ENCODE measurements around the gene PRSS1.
"Not testable (repeated sequence)": the region's sequence is repeated elsewhere in the genome, so short reads cannot be mapped to it uniquely, and the experiment has no call there.

PRSS1 gene
- total RNA-seq: 0 to 0.05 reads per million in 2 donors

DNA sequence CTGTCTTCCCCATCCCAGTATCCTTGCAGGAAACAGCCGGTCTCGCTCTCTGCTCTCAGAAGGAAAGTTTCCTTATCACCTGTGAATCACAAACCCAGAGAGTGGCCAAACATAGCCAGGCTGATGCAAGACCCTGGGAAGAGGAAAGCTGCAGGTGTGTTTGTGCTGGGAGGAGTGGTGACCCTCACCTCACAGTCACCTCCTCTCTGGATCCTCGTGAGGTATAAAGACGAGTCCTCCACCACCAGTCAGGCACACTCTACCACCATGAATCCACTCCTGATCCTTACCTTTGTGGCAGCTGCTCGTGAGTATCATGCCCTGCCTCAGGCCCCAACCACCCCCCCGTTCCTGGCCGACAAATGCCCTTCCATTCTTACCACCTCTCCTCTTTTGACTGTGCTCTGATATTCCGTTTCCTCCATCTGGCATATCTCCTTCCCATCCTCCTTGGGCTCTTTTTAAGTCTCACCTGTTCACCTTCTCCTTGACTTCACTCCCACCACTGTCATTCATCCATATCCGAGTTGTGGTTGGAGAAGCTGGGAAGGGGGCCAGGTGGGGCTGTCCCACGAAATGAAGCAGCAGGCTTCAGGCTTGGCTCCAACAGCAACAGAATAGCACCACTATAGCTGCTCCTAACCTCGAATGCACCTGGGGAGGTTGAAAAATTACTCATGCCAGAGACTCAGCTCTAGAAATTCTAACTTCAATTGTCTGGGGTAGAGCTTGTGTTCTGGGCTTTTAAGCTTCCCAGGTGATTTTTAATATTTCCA, at the start of gene PRSS1:
PRSS1 (plus strand) TSS at position 255 of the 776 bp plus-strand sequence; CDS start at position 268, 13 bp downstream.
- DNase-seq: no peak

GRCh38 chr7:142700935-142701334, 48.3 kb upstream of the PRSS1 start:
- DNase-seq: not testable (repeated sequence)

- no peak for DNase-seq
These were observed 45.5 kb upstream of the PRSS1 start for GRCh38 chr7:142703655-142704305.

GRCh38 chr7:142708726-142709125, 40.5 kb upstream of the PRSS1 start:
- not testable (repeated sequence) for DNase-seq

- DNase-seq: no peak
These were observed 39.4 kb upstream of the PRSS1 start for GRCh38 chr7:142709921-142710320.

DNA sequence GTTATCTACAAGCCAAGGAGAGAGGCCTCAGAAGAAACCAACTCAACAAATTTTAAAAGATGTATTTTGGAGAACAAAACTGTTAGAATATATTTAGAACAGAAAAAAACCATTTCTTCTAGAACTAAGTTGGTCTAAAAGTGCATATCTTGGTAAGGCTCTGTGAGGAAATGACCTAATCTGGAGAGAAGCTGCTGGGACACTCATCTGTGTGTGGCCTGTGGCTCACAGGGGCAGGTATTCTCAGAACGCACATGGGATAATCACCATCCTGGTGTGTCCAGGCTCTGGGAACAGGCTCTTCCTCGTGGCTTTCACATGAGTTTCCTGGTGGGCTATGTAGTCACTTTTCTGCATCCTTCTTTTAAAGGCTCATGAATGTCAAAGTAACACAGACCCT, 38.1 kb upstream of the PRSS1 start:
- DNase-seq: no peak

GRCh38 chr7:142711746-142712616, 37.3 kb upstream of the PRSS1 start:
- no peak for DNase-seq

DNA sequence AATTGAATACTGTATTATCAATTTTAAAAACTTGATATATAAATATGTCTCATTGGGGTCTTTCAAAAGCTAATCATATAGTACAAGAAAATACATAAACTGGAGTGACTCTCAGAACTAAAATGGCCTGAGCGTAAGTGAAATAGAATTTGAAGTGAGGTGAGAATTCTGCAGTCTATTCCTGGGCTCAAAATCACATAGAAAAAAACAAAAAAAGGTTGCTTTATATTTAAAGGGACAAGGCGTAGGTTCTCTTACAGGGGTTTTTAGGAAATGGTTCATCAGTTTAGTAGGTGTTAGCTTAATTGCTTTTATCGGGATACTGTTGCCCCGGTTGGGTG, 36.7 kb upstream of the PRSS1 start:
- no peak for DNase-seq

- DNase-seq: no peak
These were observed 34.9 kb upstream of the PRSS1 start for GRCh38 chr7:142714375-142714774.

GRCh38 chr7:142716596-142716995, 32.7 kb upstream of the PRSS1 start:
- DNase-seq: no peak

GRCh38 chr7:142717453-142717852, 31.8 kb upstream of the PRSS1 start:
- no peak for DNase-seq

DNA sequence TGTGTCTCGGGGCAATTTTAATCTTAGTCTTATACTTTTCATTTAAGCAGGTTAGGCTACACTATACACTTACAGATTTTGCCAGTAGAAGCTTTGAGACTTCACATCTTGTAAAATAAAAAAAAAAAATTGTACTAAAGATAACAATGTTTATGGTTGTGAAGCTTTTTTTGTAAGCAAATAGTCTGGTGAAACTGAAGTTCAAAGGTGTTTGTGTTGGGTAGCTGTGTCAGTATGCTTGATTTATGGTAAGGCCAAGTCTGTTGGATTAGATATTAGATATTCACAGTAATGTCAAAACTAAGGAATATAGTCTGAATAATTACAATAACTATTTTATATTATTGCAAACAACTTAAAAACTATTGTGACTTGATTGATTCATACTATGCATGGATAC, 31.0 kb upstream of the PRSS1 start:
- no peak for DNase-seq

- DNase-seq: no peak
These were observed 29.0 kb upstream of the PRSS1 start for GRCh38 chr7:142720172-142720773.

DNA sequence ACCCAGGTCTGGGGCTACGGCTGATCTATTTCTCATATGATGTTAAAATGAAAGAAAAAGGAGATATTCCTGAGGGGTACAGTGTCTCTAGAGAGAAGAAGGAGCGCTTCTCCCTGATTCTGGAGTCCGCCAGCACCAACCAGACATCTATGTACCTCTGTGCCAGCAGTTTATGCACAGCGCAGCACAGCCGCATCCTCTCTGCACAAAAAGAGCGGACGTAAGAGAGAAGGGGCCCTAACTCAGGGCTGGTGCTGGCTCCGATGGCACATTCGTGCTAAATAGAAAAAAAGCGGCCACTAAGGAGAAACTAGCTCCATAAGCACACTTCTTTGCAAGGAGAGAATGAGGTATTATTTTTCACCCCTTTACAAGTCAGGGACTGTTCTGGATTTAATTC, 28.3 kb upstream of the PRSS1 start:
- no peak for DNase-seq

DNA sequence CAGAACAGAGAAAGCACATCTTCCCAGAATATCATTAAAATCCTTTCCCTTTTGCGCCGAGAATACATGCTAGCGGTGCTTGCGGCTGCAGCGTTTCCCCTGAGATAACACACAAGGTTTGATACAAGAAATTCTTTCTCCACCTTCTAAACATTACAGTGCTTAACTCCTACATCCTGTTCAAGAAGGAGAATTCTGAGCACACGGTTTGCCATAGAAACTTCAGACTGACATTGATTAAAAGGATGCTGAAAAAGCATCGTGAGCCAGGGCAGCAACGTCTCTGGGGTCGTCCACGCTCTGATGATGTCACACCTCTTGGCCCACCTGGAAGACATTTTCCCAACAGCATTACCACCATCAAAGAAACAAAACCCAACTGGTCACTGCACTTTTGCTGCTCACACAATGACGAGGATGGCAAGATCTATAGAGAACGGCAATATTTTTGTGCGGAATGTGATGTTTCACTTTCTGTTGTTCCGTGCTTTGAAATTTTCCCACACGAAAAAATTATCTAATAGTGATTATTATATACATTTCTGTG, 27.0 kb upstream of the PRSS1 start:
- DNase-seq: no peak

GRCh38 chr7:142733271-142733670, 16.0 kb upstream of the PRSS1 start:
- DNase-seq: no peak

GRCh38 chr7:142739923-142740492, 9.3 kb upstream of the PRSS1 start:
- no peak for DNase-seq

GRCh38 chr7:142740786-142741185, 8.5 kb upstream of the PRSS1 start:
- DNase-seq: no peak

DNA sequence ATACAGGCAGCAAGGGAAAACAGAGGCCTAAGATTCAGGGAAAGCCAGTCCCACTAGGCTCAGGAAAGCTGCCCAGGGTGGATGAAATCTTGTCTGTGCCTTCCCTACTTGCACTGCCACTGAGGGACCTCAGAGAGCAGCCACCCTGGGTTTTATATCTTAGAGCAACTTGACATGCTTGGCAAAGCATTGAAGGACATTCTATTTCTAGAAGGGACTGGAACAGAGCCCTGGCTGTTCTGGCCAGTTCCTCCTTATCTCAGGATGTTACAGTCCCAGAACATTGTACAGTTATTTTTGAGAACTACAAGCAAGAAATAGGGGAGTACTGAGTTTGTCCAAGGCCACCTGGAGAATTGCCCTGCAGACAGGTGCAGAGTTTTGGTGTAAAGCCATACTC, 7.3 kb upstream of the PRSS1 start:
- not testable (repeated sequence) for DNase-seq

DNA sequence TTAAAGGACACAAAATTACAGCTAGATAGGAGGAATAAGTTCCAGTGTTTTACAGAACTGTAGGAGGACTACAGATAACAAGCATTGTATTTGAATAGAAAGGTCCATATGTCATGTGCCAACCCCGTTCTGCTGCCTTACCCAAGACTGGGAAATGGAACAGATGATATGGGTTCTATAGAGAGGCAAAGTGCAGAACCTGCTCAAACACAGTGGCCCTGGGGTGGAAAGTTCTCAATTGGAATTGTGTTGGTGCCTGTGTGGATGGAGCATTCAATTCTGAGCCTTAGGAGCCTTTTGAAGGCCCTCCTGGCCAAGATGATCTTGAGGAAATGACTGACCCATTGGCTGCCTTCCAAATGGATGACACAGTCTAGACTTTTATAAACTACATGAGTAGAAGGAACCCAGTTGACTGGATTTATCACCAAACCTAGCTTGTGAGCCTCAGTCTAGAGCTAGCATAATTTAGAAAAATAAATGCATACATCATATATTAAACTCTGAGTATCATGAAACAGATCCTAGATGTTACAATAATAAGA, 4.1 kb upstream of the PRSS1 start:
- DNase-seq: no peak

DNA sequence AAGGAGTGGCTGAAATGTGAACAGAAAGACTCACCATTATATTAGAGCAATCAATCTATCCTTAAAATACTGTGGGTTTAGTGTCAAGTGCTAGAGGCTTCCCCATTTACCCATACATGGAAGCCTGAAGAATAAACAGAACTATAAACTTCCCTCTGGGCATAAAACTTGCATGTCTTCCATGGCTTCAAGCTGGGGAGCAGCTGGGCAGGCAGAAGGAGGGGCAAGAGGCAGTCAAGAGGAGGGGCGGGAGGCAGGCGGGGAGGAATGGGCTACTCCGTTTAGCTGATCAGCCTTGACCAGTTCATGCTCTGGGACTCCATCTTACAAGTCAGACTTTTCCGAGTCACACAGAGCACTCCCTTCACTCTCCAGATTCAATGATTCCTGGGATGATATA, 3.5 kb upstream of the PRSS1 start:
- no peak for DNase-seq

DNA sequence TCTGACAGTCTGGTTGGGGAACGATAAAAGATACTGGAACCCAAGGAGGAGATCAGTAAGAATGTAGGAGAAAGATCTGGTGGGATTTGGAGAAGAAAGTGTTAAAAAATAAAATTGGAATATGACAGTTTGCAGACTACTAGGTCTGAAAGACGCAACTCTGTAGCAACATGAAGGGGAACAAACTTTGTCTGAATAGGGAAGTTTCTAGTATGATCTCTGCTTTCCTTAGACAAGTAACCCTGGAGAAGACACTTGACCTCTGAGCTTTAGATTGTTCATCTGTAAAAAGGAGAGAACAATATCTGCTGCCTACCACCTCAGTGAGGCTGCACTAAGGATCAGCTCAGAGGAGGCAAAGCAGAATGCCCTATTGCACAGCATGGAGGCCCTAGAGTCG, 3.0 kb upstream of the PRSS1 start:
- no peak for DNase-seq

Data from activated gamma-delta T cell (primary cell).